Activated CD8-positive, alpha-beta memory T cell treated with anti-CD3 and anti-CD28 coated beads, Interleukin-2, amount 50 U/mL, for 1 hour (primary cell): Measurements from ENCODE around the gene TBC1D1.
"Not testable (repeated sequence)": the region's sequence is repeated elsewhere in the genome, so short reads cannot be mapped to it uniquely, and the experiment has no call there.

ENCODE experiments used
- DNase-seq: peaks from one replicate; pipeline ENCODE4 v3.0.0-alpha.2; 2020; ENCODE audit errors: extremely low read depth

TBC1D1 gene

DNA sequence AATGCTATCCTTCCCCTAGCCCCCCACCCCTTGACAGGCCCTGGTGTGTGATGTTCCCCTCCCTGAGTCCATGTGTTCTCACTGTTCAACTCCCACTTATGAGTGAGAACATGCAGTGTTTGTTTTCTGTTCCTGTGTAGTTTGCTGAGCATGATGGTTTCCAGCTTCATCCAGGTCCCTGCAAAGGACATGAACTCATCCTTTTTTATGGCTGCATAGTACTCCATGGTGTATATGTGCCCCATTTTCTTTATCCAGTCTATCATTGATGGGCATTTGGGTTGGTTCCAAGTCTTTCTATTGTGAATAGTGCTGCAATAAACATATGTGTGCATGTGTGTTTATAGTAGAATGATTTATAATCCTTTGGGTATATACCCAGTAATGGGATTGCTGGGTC lies 32.2 kb downstream of the TBC1D1 start:
- DNase-seq = not testable (repeated sequence)

GRCh38 chr4:37924946-37925345 lies 34.1 kb downstream of the TBC1D1 start:
- DNase-seq = no peak

GRCh38 chr4:37927434-37927833 lies 36.5 kb downstream of the TBC1D1 start:
- DNase-seq = no peak

DNA sequence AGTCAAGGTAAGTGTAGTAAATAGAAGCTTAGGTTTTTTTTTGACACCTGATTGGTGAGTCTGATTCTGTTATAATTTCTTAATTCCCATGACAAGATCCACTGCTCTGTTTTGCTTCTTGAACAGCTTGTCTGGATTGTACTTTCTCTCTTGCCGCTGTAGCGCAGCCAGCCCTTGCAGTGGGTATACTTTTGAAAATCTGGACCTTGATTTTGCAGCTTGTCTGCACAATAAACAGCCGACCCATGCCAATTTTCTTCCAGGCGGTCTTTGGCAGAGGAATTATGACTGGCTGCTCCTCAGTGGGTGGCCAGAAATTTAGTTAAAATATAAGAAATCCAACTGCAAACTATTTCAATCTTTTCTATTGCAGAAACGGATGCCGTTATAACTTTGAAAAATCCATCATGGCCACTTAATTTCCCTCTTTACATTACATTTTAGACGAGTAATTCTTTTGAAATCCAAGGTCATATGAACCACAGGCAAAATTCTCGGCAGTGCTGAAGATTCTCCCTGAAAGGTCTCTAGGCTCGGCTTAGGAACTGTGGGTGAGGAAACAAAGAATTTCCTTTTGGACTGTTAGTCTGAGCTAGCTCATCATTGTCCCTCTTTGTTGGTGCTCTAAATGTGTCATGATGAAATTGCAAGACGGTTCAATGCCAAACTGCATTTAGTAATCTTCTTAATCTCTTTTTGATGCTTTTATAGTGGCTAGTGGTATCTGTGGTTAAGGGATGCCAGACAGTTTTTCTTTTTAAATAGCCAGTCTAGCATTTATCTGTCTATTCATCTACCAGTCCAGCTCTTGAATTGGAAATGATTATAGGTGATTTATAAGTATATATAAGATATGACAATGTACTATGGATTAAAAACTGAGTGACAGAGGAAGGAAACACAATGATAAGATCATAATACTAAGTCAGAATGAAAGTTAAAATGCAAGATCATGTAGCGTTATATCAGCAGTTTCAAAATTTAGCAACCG lies 37.8 kb downstream of the TBC1D1 start:
- no peak for DNase-seq

GRCh38 chr4:37934096-37934495 lies 43.2 kb downstream of the TBC1D1 start:
- DNase-seq = no peak

- DNase-seq = no peak
Observed at GRCh38 chr4:37934609-37935008, 43.7 kb downstream of the TBC1D1 start.

- DNase-seq = no peak
Observed at GRCh38 chr4:37935026-37935425, 44.1 kb downstream of the TBC1D1 start.

DNA sequence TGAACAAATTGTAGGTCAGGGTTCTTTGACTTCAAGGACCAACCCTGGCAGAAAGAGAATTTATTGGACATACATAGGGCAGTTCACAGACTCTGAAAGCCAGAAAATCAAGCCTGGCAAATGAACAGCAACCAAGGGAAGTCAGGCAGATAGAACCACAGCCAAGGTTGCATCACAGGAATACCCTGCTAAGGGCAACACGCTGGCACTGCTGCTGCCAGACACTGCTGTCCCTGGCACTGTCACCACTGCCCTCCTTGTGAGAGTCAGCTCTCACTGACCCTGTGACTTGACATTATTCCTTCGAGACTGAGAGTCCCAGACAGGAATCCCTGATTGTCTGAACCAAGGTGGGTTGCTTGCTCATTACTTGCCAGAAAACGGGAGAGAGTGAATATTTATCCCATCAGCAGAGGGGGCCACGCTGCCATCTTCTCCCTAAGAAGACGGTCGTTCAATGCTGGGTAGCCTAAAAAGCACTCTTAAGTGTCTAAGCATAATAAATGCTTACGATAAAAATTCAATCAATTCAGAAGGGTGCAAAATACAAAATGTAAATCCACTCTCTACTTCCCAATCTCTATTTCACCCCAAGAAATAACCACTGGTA lies 46.1 kb downstream of the TBC1D1 start:
- DNase-seq = no peak

GRCh38 chr4:37938208-37938607 lies 47.3 kb downstream of the TBC1D1 start:
- no peak for DNase-seq

DNA sequence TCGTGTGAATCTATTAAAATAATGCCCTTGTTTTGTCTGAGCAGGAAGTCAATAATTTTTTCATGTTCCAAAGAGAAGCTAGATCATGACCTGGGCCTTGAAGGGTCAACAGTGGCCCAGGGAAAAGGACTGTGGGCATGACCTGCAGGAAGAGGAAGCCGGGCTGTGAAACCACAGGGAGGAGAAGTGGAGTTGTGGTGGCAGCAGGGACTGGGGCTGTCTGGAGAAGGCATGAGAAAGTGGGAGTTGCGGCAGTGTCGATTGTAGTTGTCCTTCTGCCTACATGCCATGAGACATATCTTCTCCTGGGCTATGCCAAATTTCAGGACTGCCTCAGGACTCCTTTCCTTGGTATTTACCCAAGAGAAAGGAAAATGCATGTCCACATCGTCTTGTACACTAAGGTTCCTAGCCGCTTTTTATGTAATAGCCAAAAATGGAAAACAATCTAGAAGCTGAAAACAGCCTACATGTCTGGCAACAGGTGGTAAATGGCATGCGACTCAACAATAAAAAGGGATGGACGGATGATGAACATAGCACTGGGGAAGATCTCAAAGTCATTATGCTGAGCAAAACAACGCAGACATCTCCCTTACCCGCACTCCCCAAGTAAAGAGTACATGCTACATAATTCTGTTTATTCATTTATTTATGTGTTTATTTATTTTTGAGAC lies 55.8 kb downstream of the TBC1D1 start:
- no peak for DNase-seq

DNA sequence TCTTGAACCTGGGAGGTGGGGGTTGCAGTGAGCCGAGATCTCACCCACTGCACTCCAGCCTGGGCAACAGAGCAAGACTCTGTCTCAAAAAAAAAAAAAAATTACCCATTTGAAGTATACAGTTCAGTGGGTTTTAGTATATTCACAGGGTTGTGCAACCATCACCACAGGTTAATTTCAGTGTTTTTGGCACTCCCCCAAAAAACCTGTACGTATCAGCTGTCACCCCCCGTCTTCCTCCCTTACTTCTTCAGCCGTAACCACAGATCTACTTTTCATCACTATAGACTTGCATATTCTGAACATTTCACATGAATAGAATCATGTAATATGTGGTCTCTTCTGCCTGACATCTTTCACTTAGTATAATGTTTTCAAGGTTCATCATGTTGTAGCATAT lies 57.7 kb downstream of the TBC1D1 start:
- DNase-seq = no peak

DNA sequence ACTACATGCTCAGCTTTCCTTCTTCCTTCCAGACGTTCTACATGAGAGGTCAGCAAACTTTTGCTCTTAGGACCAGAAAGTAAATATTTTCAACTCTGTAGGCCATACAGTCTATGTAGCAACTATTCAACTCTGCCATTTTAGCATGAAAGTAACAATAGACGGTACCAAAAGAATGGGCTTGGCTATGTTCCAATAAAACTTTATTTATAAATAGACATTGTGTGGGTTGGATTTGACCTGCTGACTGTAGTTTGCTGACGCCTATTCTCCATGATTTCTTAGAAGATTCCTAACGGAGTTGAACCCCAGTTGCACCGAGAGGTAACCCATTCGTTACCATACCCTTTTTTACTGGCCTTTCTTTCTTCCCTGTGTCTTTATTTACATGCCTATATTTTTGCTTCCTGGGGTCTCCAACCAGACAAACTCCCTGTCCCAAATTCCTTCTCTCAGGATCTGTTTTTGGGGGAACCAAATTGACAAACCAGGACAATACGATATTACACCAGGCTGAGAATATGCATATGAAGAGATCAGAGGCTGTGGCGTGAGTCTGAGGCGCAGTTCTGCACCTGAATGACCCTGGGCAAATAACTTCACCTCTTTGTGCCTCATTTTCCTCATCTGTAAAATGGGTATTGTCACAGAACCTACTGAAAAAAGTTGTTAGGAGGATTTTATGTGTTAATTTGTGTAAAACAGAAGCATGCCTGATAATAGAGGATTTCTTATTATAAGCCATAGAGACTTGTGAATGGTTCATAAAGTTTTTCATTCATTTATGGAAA lies 58.9 kb downstream of the TBC1D1 start:
- DNase-seq = no peak

DNA sequence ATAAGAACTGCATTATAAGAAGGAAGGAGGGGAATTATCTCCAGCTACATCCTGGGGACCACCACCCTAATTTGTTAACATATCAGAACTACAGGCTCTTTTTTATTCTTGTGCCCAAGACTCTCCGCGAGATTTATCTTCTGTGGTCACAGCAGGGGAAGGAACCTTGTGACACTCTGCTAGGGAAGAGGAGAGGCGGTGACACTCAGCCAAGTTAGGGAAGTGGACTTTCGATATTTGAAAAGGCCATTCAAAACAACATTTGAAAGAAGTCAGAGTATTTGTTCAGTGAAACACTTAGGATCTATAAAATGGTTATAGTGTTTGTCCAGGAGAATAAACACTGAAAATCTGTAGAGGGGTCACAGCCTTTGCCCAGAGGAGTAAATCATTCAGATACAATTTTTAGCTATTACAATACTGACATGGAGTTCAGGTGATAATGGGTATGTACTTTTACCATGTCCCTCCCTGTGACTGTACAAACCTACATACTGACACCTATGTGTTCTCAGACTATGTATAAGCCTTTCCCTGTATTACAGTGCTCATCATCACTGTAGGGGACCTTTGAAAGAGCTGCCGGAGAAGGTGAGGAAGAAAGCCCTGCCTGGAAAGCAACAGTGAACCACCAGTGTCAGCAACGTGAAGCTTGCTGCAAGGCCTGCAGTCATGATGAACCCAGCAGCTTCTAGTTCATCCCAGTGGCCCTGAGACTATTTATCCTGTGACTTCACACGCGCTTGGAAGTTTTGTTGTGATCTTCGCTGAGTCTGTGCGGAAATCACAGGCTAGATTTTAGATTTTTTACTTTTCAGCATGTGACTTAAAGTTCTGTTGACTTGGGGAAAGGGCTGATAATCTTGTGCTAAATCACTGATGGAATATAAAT lies 60.8 kb downstream of the TBC1D1 start:
- DNase-seq = no peak

- no peak for DNase-seq
Observed at GRCh38 chr4:37953156-37953555, 62.3 kb downstream of the TBC1D1 start.

DNA sequence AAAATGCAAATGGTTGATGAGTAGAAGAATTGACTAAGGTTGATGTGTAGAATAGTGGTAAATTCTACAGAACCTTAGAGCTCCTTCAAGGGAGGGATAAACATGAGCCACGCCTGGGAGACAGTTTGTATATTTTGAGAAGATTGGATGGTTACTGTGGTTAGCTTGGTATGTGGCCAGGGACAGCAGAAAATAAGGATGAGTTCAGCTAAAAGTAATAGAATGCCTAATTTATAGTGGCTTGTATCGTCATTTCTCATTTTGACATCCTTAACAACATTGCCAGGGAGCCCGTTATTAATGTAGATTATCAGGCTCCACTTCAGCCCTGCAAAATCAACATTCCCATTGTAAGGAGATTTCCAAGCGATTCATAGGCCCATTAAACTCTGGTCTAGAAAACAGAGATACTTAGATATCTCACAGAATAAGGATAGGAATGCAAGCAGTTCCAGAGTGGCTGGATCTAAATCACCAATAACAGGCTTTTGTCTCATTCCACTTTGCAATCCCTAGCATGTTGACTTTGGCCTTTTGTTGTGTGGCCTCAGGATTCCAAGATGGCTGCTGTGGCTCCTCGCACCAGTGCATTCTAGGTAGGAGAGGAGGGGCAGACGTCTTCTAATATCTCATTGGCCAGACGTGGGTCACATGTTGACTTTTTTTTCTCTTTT lies 62.9 kb downstream of the TBC1D1 start:
- no peak for DNase-seq

GRCh38 chr4:37956941-37957340 lies 66.1 kb downstream of the TBC1D1 start:
- DNase-seq = no peak

GRCh38 chr4:37958932-37959331 lies 68.0 kb downstream of the TBC1D1 start:
- no peak for DNase-seq

DNA sequence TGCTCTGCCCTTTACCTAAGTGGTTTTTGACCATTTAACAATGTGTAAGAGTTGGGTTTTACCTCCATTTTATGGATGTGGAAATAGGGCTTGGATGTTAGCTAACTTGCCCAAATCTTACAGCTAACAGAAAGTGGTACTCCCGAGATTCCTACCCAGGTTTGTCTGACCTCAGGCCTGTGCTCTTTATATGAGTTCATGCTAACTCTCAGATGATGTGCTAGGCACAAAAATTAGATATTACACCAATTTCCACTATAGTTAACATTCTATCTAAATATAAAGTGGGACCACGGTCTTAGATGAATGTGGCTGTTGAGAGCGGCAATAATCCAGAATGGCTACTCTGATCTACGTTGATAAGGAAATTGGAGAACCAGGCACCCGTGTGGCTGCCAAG lies 69.2 kb downstream of the TBC1D1 start, which contains the start of gene PTTG2:
Gene PTTG2 (plus strand): TSS at position 301 of the 400 bp plus-strand sequence. CDS start 37 bp downstream, at position 338.
- DNase-seq = no peak

- DNase-seq = no peak
Observed at GRCh38 chr4:37960679-37961450, 70.0 kb downstream of the TBC1D1 start.
